ENCODE data around the gene RARRES2.

Gene RARRES2

GRCh38 chr7:150375662-150376521 is 34.5 kb upstream of the RARRES2 start:
- H3K27me3 ChIP-seq (ENCODE audit: insufficient read depth, poor library complexity, severe bottlenecking), result no peaks in the 10 kb centered on the region
- peak; percentile 17; the same call in 1 of the 2 replicates for TF ChIP-seq POLR2AphosphoS5 (IDR thresholded peaks at IDR 0.05; ENCODE audit: low read depth)
- TF ChIP-seq, protein P1, sequence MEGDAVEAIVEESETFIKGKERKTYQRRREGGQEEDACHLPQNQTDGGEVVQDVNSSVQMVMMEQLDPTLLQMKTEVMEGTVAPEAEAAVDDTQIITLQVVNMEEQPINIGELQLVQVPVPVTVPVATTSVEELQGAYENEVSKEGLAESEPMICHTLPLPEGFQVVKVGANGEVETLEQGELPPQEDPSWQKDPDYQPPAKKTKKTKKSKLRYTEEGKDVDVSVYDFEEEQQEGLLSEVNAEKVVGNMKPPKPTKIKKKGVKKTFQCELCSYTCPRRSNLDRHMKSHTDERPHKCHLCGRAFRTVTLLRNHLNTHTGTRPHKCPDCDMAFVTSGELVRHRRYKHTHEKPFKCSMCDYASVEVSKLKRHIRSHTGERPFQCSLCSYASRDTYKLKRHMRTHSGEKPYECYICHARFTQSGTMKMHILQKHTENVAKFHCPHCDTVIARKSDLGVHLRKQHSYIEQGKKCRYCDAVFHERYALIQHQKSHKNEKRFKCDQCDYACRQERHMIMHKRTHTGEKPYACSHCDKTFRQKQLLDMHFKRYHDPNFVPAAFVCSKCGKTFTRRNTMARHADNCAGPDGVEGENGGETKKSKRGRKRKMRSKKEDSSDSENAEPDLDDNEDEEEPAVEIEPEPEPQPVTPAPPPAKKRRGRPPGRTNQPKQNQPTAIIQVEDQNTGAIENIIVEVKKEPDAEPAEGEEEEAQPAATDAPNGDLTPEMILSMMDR (IDR thresholded peaks at IDR 0.05; ENCODE audit: insufficient read depth, low read length), result no peak
- no peak for DNase-seq (ENCODE audit: low read depth in 1 of 2, low spot score in 1 of 2)
- H3K4me3 ChIP-seq (replicated peaks; ENCODE audit: insufficient read depth, low read length), result no peak overlapping the region
- 0 out of 2 replicates have a peak overlapping the region, but pooled peaks have one; percentile 18 for H3K27ac ChIP-seq (replicated peaks)

GRCh38 chr7:150374472-150374871 is 33.0 kb upstream of the RARRES2 start:
- Histone ChIP-seq H3K27me3 (ENCODE audit: insufficient read depth, poor library complexity, severe bottlenecking) (no peaks in the 10 kb centered on the region), H3K27ac (replicated peaks) (no peak overlapping the region), H3K4me3 (replicated peaks; ENCODE audit: insufficient read depth, low read length) (no peak overlapping the region)
- no peak for DNase-seq (ENCODE audit: low read depth in 1 of 2, low spot score in 1 of 2)
- TF ChIP-seq POLR2AphosphoS5 (IDR thresholded peaks at IDR 0.05; ENCODE audit: low read depth) (no peak), SPI1 (IDR thresholded peaks at IDR 0.05; ENCODE audit: borderline replicate concordance, low read depth) (no peak), GABPA (IDR thresholded peaks at IDR 0.05; ENCODE audit: low read depth) (no peak)
- TF ChIP-seq, protein P1 (IDR thresholded peaks at IDR 0.05; ENCODE audit: insufficient read depth, low read length), result no peak
- TF ChIP-seq, protein P2, sequence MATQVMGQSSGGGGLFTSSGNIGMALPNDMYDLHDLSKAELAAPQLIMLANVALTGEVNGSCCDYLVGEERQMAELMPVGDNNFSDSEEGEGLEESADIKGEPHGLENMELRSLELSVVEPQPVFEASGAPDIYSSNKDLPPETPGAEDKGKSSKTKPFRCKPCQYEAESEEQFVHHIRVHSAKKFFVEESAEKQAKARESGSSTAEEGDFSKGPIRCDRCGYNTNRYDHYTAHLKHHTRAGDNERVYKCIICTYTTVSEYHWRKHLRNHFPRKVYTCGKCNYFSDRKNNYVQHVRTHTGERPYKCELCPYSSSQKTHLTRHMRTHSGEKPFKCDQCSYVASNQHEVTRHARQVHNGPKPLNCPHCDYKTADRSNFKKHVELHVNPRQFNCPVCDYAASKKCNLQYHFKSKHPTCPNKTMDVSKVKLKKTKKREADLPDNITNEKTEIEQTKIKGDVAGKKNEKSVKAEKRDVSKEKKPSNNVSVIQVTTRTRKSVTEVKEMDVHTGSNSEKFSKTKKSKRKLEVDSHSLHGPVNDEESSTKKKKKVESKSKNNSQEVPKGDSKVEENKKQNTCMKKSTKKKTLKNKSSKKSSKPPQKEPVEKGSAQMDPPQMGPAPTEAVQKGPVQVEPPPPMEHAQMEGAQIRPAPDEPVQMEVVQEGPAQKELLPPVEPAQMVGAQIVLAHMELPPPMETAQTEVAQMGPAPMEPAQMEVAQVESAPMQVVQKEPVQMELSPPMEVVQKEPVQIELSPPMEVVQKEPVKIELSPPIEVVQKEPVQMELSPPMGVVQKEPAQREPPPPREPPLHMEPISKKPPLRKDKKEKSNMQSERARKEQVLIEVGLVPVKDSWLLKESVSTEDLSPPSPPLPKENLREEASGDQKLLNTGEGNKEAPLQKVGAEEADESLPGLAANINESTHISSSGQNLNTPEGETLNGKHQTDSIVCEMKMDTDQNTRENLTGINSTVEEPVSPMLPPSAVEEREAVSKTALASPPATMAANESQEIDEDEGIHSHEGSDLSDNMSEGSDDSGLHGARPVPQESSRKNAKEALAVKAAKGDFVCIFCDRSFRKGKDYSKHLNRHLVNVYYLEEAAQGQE (IDR thresholded peaks at IDR 0.05; ENCODE audit: insufficient replicate concordance, low read depth), result no peak

- TF ChIP-seq POLR2AphosphoS5 (IDR thresholded peaks at IDR 0.05; ENCODE audit: low read depth) (no peak), SPI1 (IDR thresholded peaks at IDR 0.05; ENCODE audit: borderline replicate concordance, low read depth) (no peak), GABPA (IDR thresholded peaks at IDR 0.05; ENCODE audit: low read depth) (no peak)
- TF ChIP-seq, protein P2 (IDR thresholded peaks at IDR 0.05; ENCODE audit: insufficient replicate concordance, low read depth), result no peak
- TF ChIP-seq, protein P1 (IDR thresholded peaks at IDR 0.05; ENCODE audit: insufficient read depth, low read length), result no peak
- DNase-seq (ENCODE audit: low read depth in 1 of 2, low spot score in 1 of 2), result no peak
- H3K4me3 ChIP-seq (replicated peaks; ENCODE audit: insufficient read depth, low read length), result no peak overlapping the region
- H3K27ac ChIP-seq (replicated peaks), result no peak overlapping the region
- no peaks in the 10 kb centered on the region for H3K27me3 ChIP-seq (ENCODE audit: insufficient read depth, poor library complexity, severe bottlenecking)
Measured at GRCh38 chr7:150374026-150374425, 32.6 kb upstream of the RARRES2 start.

Data from HL-60 (cell line).